ENCODE results near the gene PNPLA7. TPM values are rescaled to one million over a fixed set of nuclear protein-coding genes. Genes with fewer than 3 reads are reported as not detected.
"Not testable (repeated sequence)": the region's sequence is repeated elsewhere in the genome, so short reads cannot be mapped to it uniquely, and the experiment has no call there.

Gene PNPLA7
- total RNA-seq, 1 donor from 2014 or later: 3.9 TPM

DNA sequence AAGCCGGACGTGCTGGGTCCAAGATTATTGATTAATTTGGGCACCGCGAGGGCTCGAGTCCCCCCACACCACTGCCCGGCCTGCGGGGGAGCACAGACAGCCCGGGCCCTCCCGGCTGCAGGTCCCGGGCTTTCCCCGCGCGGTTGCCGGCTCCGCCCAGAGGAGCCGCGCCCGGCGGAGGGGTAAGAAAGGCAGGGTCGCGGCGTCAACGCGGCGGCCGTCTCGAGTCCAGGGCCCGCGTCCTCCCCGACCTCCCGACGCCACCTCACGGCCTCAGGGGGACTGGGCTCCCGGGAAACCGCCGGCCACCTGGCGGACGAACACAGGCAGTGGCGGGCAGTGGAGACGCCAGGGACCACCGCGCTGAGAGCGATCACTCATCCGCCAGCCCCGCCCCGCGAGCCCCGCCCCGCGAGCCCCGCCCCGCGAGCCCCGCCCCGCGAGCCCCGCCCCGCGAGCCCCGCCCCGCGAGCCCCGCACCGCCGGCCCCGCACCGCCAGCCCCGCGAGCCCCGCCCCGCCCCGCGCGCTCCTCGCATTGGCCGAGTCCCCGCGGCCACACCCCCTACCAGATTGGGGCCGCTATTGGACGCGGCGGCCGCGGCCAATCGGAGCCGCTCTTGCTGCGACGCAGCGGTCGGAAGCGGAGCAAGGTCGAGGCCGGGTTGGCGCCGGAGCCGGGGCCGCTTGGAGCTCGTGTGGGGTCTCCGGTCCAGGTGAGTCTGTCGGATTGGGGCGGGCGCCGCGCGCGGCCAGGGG, 1.2 kb upstream of the PNPLA7 start, which contains the start of gene MRPL41:
TSS of gene MRPL41 (plus strand) at position 616 of the 758 bp plus-strand sequence. CDS start 203 bp downstream, outside the sequence.
- H3K27me3 Mint-ChIP-seq (ENCODE audit: unreplicated experiment): peaks cover 6% of the 10 kb centered on the region
- TF ChIP-seq CTCF (IDR thresholded peaks at IDR 0.05; ENCODE audit: unreplicated experiment): peak; percentile 30
- peak within 1 kb of the TSS; percentile 57 for H3K27ac Mint-ChIP-seq (ENCODE audit: unreplicated experiment)

GRCh38 chr9:137550958-137551263, 709 bp upstream of the PNPLA7 start:
- not testable (repeated sequence) for DNase-seq (ENCODE audit: low spot score); H3K4me3 Mint-ChIP-seq (ENCODE audit: unreplicated experiment); H3K9me3 Mint-ChIP-seq (ENCODE audit: unreplicated experiment); H3K27me3 Mint-ChIP-seq (ENCODE audit: unreplicated experiment); H3K27ac Mint-ChIP-seq (ENCODE audit: unreplicated experiment); H3K4me1 Mint-ChIP-seq (ENCODE audit: unreplicated experiment)
- H3K36me3 Mint-ChIP-seq (ENCODE audit: low read depth, unreplicated experiment): peaks cover 21% of the 10 kb centered on the region

More for the DNA sequence above, 1.2 kb upstream of the PNPLA7 start, which contains the start of gene MRPL41:
- peaks cover 8% of the 10 kb centered on the region for H3K4me1 Mint-ChIP-seq (ENCODE audit: unreplicated experiment)
- peak within 1 kb of the TSS; percentile 95 for H3K4me3 Mint-ChIP-seq (ENCODE audit: unreplicated experiment)
- no peaks in the 10 kb centered on the region for H3K9me3 Mint-ChIP-seq (ENCODE audit: unreplicated experiment)
- DNase-seq (ENCODE audit: low spot score): peak; percentile 83
- peaks cover 16% of the 10 kb centered on the region for H3K36me3 Mint-ChIP-seq (ENCODE audit: low read depth, unreplicated experiment)

DNA sequence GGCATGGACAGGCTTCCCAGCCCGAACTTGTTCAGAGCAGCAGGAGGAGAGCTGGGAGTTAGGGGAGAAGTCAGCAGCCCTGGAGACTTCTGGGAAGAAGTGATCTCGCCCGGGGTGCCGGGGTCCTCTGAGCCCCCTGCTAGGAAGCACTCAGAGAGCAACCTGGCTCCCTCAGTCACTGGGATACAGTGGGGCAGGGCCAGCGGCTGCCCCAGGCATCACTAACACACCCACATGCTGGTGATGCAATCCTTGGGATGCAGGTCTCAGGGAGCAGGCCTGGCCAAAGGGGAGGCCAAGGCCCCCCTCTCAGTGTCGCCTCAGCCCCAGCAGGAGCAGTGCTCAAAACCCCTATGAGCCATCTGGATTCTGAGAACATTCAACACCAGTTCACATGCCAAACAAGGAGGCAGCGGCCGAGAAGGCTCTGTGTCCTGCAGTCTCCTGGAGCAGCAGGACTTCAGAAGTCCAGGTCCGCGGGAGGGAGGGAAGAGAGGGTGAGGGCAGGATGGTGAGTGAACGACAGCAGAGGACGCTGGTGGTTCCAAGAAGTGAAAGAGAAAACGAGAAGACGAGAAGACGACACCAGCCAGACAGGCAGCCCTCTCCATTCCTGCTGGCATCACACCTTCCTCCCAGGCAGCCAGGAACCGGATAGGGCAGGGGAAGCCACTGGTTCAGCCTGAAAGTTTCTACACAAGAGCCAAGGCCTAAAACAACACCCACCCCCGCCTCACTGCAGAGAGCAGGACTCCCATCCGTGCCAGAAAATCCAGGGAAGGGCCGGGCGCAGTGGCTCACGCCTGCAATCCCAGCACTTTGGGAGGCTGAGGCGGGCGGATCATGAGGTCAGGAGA, 2.3 kb downstream of the PNPLA7 start:
- no peak overlapping the region for H3K27ac Mint-ChIP-seq (ENCODE audit: unreplicated experiment)

DNA sequence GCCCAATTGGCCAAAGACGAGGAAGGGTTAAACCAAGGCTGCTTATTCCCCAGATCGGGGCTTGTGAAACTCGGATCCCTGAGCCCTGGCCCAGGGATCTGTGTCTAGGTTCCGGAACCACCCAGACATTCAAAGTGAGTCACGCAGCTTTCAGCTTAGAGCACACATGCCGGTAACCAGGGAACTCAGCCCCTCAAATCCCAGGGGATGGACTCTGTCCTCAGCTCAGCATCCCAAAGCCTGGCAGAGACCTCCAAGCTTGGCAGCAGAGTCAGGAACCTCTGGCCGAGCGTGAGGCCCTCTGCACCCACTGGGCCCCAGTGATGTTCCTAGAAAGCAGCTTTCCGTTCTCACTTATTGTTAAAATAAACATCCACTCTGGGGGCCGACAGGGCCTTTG, 5.1 kb downstream of the PNPLA7 start:
- no peaks in the 10 kb centered on the region for H3K9me3 Mint-ChIP-seq (ENCODE audit: unreplicated experiment)
- no peak overlapping the region for H3K27ac Mint-ChIP-seq (ENCODE audit: unreplicated experiment)
- H3K4me3 Mint-ChIP-seq (ENCODE audit: unreplicated experiment): no peak overlapping the region
- DNase-seq (ENCODE audit: low spot score): no peak
- H3K27me3 Mint-ChIP-seq (ENCODE audit: unreplicated experiment): peaks cover 13% of the 10 kb centered on the region
- peaks cover 6% of the 10 kb centered on the region for H3K36me3 Mint-ChIP-seq (ENCODE audit: low read depth, unreplicated experiment)
- H3K4me1 Mint-ChIP-seq (ENCODE audit: unreplicated experiment): peaks cover 1% of the 10 kb centered on the region
- no peak for TF ChIP-seq CTCF (IDR thresholded peaks at IDR 0.05; ENCODE audit: unreplicated experiment)

More for the DNA sequence above, 2.3 kb downstream of the PNPLA7 start:
- DNase-seq (ENCODE audit: low spot score): no peak
- no peak for TF ChIP-seq CTCF (IDR thresholded peaks at IDR 0.05; ENCODE audit: unreplicated experiment)
- Mint-ChIP-seq H3K9me3 (ENCODE audit: unreplicated experiment) (no peaks in the 10 kb centered on the region), H3K36me3 (ENCODE audit: low read depth, unreplicated experiment) (peaks cover 6% of the 10 kb centered on the region), H3K27me3 (ENCODE audit: unreplicated experiment) (peaks cover 15% of the 10 kb centered on the region), H3K4me3 (ENCODE audit: unreplicated experiment) (no peak overlapping the region), H3K4me1 (ENCODE audit: unreplicated experiment) (peaks cover 8% of the 10 kb centered on the region)

DNA sequence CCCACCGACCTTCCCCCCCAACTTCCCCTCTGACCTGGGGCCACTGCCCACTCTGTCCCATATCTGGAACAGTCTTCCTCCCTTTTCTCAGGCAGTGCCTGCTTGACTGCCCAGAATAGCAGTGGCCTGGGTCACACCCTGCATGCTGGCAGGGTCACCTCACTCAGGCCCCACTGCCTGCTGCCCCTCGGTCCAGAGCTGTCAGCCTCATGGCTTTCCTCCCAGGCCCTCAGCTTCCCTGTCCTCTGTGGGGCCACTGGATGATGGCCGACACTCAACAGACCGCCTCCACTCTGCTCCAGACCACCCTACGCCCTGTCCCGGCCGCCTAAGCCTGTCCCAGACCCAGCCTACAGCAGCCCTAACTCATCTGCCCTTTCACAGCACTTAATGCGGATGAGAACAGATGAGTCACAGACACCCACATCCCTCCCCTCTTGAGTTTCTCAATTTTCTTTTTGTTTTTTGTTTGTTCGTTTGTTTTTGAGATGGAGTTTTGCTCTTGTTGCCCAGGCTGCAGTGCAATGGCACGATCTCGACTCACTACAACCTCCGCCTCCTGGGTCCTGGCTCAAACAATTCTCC, 5.9 kb downstream of the PNPLA7 start:
- peaks cover 6% of the 10 kb centered on the region for H3K36me3 Mint-ChIP-seq (ENCODE audit: low read depth, unreplicated experiment)

More for the DNA sequence above, 5.9 kb downstream of the PNPLA7 start:
- Mint-ChIP-seq H3K9me3 (ENCODE audit: unreplicated experiment) (no peaks in the 10 kb centered on the region), H3K27me3 (ENCODE audit: unreplicated experiment) (peaks cover 10% of the 10 kb centered on the region), H3K4me3 (ENCODE audit: unreplicated experiment) (no peak overlapping the region), H3K27ac (ENCODE audit: unreplicated experiment) (no peak overlapping the region), H3K4me1 (ENCODE audit: unreplicated experiment) (no peaks in the 10 kb centered on the region)
- DNase-seq (ENCODE audit: low spot score): no peak
- no peak for TF ChIP-seq CTCF (IDR thresholded peaks at IDR 0.05; ENCODE audit: unreplicated experiment)
